Measurements from ENCODE around the gene CYP2F1.

Gene CYP2F1

GRCh38 chr19:41114132-41114531, at the start of gene CYP2F1:
CYP2F1 (plus strand) TSS chr19:41114432; CDS start chr19:41116189, 1,757 bp downstream.
- no peak within 1 kb of the TSS for H3K4me3 ChIP-seq (replicated peaks in 1 of 2; ENCODE audit: low read depth in 2 of 2, low read length in 2 of 2)
- no peak for TF ChIP-seq CTCF (IDR thresholded peaks at IDR 0.05; ENCODE audit: low read depth, low read length)
- DNase-seq (ENCODE audit: low read depth in 2 of 2): no peak

GRCh38 chr19:41064974-41065569, 49.2 kb upstream of the CYP2F1 start:
- no peak for TF ChIP-seq CTCF (IDR thresholded peaks at IDR 0.05; ENCODE audit: low read depth, low read length)
- peak; percentile 34 to 44 for DNase-seq (ENCODE audit: low read depth in 2 of 2)
- no peak overlapping the region for H3K4me3 ChIP-seq (replicated peaks in 1 of 2; ENCODE audit: low read depth in 2 of 2, low read length in 2 of 2)

GRCh38 chr19:41076286-41076685, 37.9 kb upstream of the CYP2F1 start:
- no peak overlapping the region for H3K4me3 ChIP-seq (replicated peaks in 1 of 2; ENCODE audit: low read depth in 2 of 2, low read length in 2 of 2)
- TF ChIP-seq CTCF (IDR thresholded peaks at IDR 0.05; ENCODE audit: low read depth, low read length): no peak
- no peak for DNase-seq (ENCODE audit: low read depth in 2 of 2)

- no peak for DNase-seq (ENCODE audit: low read depth in 2 of 2)
- H3K4me3 ChIP-seq (replicated peaks in 1 of 2; ENCODE audit: low read depth in 2 of 2, low read length in 2 of 2): no peak overlapping the region
- TF ChIP-seq CTCF (IDR thresholded peaks at IDR 0.05; ENCODE audit: low read depth, low read length): no peak
Measured at GRCh38 chr19:41083516-41083915, 30.7 kb upstream of the CYP2F1 start.

- DNase-seq (ENCODE audit: low read depth in 2 of 2): no peak
- H3K4me3 ChIP-seq (replicated peaks in 1 of 2; ENCODE audit: low read depth in 2 of 2, low read length in 2 of 2): no peak overlapping the region
- TF ChIP-seq CTCF (IDR thresholded peaks at IDR 0.05; ENCODE audit: low read depth, low read length): no peak
Measured at GRCh38 chr19:41085748-41086415, 28.4 kb upstream of the CYP2F1 start.

- no peak for TF ChIP-seq CTCF (IDR thresholded peaks at IDR 0.05; ENCODE audit: low read depth, low read length)
- no peak within 1 kb of the TSS for H3K4me3 ChIP-seq (replicated peaks in 1 of 2; ENCODE audit: low read depth in 2 of 2, low read length in 2 of 2)
- DNase-seq (ENCODE audit: low read depth in 2 of 2): no peak
Measured at GRCh38 chr19:41088151-41088550, 26.1 kb upstream of the CYP2F1 start, which contains the start of gene CYP2A13. CYP2A13 (plus strand) TSS chr19:41088451; CDS start chr19:41088472, 21 bp downstream.

Measured in cardiac fibroblast (primary cell).